Right atrium auricular region (tissue), 2 donors: ENCODE data around the gene BABAM2. TPM values are rescaled to one million over a fixed set of nuclear protein-coding genes. Genes with fewer than 3 reads are reported as not detected.
A peak's percentile ranks its signal among the peaks of the same experiment; 100 is the strongest.

ENCODE experiments used
- DNase-seq: peaks from one replicate; pipeline ENCODE4 v3.0.0-alpha.2; 2019; ENCODE audit warnings: low spot score
- H3K27ac ChIP-seq, 2 donors: fragments of 200-600 bp; sonication (generic); 1 replicate in 1 of 2; 2 replicates in 1 of 2; pipeline ENCODE4 v1.5.1; 2016 to 2019
- H3K27me3 ChIP-seq, 2 donors: fragments of 200-600 bp; sonication (generic); one replicate each; pipeline versions ENCODE4 v1.5.1 to v1.6.0; 2017 to 2019
- H3K36me3 ChIP-seq: fragments of 200-600 bp; sonication (generic); one replicate; pipeline ENCODE4 v1.5.1; 2016
- H3K4me1 ChIP-seq, 2 donors: fragments of 200-600 bp; sonication (generic); one replicate each; pipeline versions ENCODE4 v1.5.1 to v1.6.0; 2017 to 2019
- H3K4me3 ChIP-seq, 2 donors: fragments of 200-600 bp; sonication (generic); 1 replicate in 1 of 2; 2 replicates in 1 of 2; pipeline ENCODE4 v1.5.1; 2017 to 2019; ENCODE audit warnings: mild to moderate bottlenecking in 1 of 2, moderate library complexity in 1 of 2
- H3K9me3 ChIP-seq, 2 donors: fragments of 200-600 bp; sonication (generic); one replicate each; pipeline ENCODE4 v1.5.1; 2019
- CTCF ChIP-seq, 2 donors: fragments of 200-600 bp; sonication (generic); IDR thresholded peaks; one replicate each; pipeline ENCODE4 v1.5.1; 2019; ENCODE audit warnings: antibody characterized with exemption in 2 of 2
- total RNA-seq, 2 donors: library from RNA; depleted of rRNA; stranded (reverse); fragments of >200 nt; gene quantifications; one replicate each; pipeline ENCODE4 v1.1.0, GENCODE V29; 2016

Gene BABAM2
- total RNA-seq, 2 donors from 2014 or later = 58.8 to 60.6 TPM

- no peak for DNase-seq
- no peaks in the 10 kb centered on the region for H3K36me3 ChIP-seq
- peaks cover 0 to 45% of the 10 kb centered on the region in 2 donors for H3K4me1 ChIP-seq
- H3K27ac ChIP-seq = no peak overlapping the region
- H3K9me3 ChIP-seq = peaks cover 0 to 2% of the 10 kb centered on the region in 2 donors
- no peak for TF ChIP-seq CTCF (IDR thresholded peaks at IDR 0.05)
- H3K27me3 ChIP-seq = no peaks in the 10 kb centered on the region
- H3K4me3 ChIP-seq = no peak overlapping the region
Measured at GRCh38 chr2:28160986-28161425, 270.5 kb downstream of the BABAM2 start.

- H3K36me3 ChIP-seq = no peaks in the 10 kb centered on the region
- TF ChIP-seq CTCF (IDR thresholded peaks at IDR 0.05) = no peak
- no peaks in the 10 kb centered on the region for H3K27me3 ChIP-seq
- no peak overlapping the region for H3K4me3 ChIP-seq
- peaks cover 0 to 45% of the 10 kb centered on the region in 2 donors for H3K4me1 ChIP-seq
- H3K27ac ChIP-seq = no peak overlapping the region
- no peak for DNase-seq
- H3K9me3 ChIP-seq = no peaks in the 10 kb centered on the region
Measured at GRCh38 chr2:28161466-28161865, 270.9 kb downstream of the BABAM2 start.

GRCh38 chr2:28162564-28162963, 272.0 kb downstream of the BABAM2 start:
- no peak overlapping the region for H3K4me3 ChIP-seq
- H3K27me3 ChIP-seq = no peaks in the 10 kb centered on the region
- DNase-seq = no peak
- peaks cover 0 to 45% of the 10 kb centered on the region in 2 donors for H3K4me1 ChIP-seq
- TF ChIP-seq CTCF (IDR thresholded peaks at IDR 0.05) = no peak
- H3K9me3 ChIP-seq = no peaks in the 10 kb centered on the region
- H3K27ac ChIP-seq = peak overlapping the region; percentile 63 to 76
- no peaks in the 10 kb centered on the region for H3K36me3 ChIP-seq

- TF ChIP-seq CTCF (IDR thresholded peaks at IDR 0.05) = no peak
- no peaks in the 10 kb centered on the region for H3K36me3 ChIP-seq
- no peaks in the 10 kb centered on the region for H3K27me3 ChIP-seq
- no peak for DNase-seq
- no peak overlapping the region for H3K4me3 ChIP-seq
- no peaks in the 10 kb centered on the region for H3K9me3 ChIP-seq
- H3K27ac ChIP-seq = peak overlapping the region; percentile 63 to 76
- H3K4me1 ChIP-seq = peaks cover 0 to 45% of the 10 kb centered on the region in 2 donors
Measured at GRCh38 chr2:28163028-28163427, 272.5 kb downstream of the BABAM2 start.

GRCh38 chr2:28163627-28164279, 273.2 kb downstream of the BABAM2 start:
- Histone ChIP-seq H3K27ac (peak overlapping the region; percentile 63 to 76), H3K36me3 (no peaks in the 10 kb centered on the region), H3K4me3 (no peak overlapping the region), H3K27me3 (no peaks in the 10 kb centered on the region), H3K9me3 (no peaks in the 10 kb centered on the region), H3K4me1 (peaks cover 0 to 45% of the 10 kb centered on the region in 2 donors)
- no peak for DNase-seq
- no peak for TF ChIP-seq CTCF (IDR thresholded peaks at IDR 0.05)
